Stimulated activated CD8-positive, alpha-beta memory T cell treated with anti-CD3 and anti-CD28 coated beads, Interleukin-7, amount 100 ng/mL, for 24 hours (primary cell): ENCODE data around the gene TAOK2.
"Not testable (repeated sequence)": the region's sequence is repeated elsewhere in the genome, so short reads cannot be mapped to it uniquely, and the experiment has no call there.

Experiments used
- DNase-seq: peaks from one replicate; pipeline ENCODE4 v3.0.0-alpha.2; 2020; ENCODE audit warnings: low read depth

Gene TAOK2

DNA sequence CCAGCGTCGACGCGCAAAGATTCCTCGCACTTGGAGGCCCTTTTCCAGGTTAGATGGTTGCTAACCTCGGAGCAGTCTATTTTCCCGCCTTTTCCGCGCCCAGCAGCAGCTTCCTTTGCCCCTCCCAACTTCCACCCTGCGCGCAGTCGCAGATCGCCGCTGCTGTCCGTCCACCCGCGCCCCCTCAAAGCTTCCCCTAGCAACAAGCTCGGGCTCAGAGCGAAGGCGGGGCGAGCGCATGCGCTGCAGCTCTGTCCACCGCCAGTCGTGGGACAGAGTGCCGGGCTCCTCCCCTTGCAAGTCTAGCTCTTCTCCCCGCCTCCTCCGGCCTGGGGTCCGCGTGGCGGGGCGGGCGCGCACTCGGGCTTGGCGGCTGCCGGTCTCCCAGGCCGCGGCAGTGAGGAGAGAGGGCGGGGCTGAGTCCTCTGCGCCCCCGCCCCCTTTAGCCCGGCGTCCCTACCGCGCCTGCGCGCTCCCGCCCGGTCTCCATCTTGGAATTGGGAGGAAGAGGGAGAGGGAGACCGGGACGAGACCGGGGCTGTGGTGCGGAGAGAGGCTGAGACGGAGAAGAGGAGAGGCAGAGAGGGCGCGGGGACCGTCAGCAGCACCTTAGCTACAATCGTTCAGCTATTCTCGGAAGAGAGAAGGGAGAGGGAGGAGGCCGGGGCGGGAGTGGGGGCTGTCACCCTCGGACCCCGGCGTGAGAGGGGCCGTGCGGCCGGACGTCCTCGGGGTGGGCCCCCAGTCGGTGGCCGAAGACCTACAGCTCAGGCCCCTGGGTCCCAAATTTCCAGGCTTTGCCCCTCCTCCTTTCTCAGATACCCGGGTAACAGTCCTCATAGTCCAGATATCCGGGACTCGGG is at the start of gene TAOK2:
TSS of gene TAOK2 (plus strand) at position 485 of the 863 bp plus-strand sequence. CDS start 3,905 bp downstream, outside the sequence.
- peak; percentile 89 for DNase-seq

DNA sequence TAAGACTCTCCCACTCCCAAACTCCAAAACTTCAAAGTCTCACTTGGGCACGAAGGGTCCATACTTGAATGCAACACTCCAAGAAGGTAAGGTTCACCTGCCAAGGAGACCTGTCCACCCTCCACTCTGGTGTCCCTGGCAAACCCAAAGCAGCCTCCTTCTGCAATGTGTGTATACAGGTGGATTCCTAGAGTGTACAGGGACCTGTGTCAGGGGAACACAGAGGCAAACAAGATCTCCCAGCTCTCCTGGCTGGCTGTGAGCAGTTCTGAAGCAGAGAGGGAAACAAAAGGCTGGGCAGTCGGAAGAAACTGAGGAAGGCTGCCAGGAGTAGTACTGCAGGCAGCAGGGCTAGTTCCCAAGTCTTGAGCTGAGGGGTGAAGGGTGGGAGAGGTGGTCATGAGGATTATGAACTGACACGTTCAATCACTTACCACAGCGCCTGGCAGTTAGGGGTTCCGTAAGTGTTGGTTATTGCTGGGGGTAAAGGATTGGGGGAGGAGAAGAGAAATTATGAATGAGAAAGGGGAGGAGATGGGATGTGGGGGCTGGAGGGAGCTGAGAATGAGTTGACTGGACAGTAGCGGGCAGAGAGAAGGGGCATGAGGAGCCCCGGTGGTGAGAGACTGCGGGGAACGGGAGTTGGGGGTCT is 48.4 kb upstream of the TAOK2 start:
- DNase-seq: no peak

DNA sequence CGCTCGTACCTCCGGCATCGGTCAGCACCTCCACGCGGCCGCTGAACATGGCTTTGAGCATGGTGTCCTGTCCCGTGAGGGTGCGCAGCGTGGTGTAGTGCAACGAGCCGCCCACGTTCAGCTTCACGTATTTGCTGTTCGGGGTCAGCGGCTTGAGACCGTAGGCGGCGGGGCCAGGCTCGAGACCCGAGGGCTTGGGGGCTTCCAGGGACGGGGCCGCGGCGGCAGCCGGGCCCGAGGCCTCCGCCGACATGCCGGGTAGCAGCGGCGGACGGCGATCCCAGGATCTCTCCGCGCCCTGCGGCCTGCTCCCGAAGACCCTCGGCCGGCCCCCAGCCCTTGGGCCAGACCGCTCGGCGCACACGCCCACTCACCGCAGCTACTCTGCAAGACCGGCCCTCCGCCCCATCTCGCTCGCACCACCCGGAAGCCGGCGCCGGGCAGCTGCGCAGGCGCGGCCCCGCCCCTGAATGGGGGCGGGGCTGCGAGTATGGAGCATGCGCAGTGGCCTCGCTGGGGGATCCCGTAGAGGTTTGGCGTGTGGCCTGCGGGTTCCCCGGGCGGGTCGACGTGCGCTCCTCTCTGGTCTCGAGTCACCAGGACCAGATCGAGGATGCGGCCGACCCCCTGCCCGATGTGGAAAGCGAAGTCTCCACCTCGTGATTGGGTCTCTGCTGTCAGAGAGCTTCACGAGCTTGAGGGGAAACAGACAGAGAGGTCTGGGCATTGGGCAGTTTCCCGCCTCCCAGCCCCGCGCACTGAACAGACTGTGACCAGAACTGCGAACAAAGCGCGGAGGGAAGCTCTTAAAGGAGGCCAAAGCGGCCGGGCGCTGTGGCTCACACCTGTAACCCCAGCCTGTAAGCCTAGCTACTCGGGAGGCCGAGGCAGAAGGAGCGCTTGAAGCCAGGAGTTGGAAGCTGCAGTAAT is 47.6 kb upstream of the TAOK2 start, which contains the start of gene KCTD13:
TSS of gene KCTD13 (minus strand) at position 446 of the 930 bp plus-strand sequence. CDS start at position 253, 193 bp downstream.
- DNase-seq: peak; percentile 76

DNA sequence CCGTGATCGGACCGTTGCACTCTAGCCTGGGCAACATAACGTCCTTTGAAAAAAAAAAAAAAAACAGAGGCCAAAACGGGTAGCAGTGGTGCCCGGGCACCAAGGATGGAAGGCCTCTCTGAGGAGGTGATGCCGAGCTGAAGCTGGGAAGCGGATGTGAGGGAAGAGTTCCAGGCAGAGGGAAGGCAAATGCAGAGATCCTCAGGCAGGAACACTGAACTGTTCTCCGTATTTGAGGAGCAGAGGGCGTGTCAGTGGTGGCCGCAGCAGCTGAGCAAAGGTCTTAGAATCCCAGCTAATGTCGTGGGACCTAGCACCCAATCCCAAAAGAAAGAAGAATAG is 47.0 kb upstream of the TAOK2 start:
- DNase-seq: no peak

DNA sequence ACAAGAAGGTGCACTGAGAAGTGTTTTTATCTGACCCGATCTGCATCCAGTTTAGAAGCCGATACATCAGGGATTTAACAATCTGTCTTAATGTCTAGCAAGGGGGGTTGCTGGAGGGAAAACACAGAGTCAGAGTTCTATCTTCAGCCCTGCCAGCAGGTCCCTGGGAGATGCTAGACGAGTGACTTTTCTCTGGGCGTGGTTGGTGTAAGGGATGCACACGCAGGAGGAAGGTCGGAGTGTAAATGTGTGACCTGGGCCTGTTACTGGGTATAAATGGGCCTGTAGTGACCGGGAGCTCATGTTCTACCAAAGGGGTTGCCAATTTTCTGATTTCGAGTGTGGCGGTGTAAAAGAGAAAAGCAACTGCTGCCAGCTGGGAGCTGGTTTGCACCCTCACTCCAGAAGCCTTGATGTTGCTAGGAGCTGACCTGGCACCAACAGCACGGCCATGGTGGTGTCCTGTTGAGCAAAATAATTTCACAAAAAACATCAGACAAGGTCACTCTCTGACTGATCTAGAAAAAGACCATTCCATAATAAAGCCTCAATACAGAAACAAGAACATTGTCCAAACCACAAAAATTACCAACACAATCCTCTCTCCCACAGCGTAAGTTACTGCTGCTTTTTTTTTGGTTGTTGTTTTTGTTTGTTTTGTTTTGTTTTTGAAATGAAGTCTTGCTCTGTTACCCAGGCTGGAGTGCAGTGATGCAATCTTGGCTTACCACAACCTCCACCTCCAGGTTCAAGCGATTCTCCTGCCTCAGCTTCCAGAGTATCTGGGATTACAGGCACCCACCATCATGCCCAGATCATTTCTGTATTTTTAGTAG is 46.4 kb upstream of the TAOK2 start:
- no peak for DNase-seq

DNA sequence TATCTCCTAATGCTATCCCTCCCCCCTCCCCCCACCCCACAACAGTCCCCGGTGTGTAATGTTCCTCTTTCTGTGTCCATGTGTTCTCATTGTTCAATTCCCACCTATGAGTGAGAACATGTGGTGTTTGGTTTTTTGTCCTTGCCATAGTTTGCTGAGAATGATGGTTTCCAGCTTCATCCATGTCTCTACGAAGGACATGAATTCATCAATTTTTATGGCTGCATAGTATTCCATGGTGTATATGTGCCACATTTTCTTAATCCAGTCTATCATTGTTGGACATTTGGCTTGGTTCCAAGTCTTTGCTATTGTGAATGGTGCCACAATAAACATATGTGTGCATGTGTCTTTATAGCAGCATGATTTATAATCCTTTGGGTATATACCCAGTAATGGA is 41.9 kb upstream of the TAOK2 start:
- DNase-seq: not testable (repeated sequence)

DNA sequence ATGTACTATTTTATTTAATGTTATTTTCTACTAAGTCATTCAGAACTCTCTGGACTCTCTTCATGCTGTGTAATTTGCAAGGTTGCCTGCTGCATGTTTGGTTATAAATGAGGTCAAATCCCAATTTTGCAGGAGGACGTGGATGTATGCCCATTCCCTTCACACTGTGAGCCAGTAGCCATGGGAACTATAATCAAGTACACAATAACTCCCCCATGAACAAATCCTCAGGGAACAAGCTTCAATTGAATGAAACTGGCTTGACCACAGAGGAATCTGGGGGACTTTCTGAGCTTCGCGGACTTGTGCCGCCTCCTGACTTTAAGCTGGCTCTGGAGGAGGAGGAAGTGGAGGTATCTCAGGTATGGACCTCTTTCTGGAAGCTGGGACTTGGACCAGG is 33.0 kb upstream of the TAOK2 start:
- DNase-seq: no peak

DNA sequence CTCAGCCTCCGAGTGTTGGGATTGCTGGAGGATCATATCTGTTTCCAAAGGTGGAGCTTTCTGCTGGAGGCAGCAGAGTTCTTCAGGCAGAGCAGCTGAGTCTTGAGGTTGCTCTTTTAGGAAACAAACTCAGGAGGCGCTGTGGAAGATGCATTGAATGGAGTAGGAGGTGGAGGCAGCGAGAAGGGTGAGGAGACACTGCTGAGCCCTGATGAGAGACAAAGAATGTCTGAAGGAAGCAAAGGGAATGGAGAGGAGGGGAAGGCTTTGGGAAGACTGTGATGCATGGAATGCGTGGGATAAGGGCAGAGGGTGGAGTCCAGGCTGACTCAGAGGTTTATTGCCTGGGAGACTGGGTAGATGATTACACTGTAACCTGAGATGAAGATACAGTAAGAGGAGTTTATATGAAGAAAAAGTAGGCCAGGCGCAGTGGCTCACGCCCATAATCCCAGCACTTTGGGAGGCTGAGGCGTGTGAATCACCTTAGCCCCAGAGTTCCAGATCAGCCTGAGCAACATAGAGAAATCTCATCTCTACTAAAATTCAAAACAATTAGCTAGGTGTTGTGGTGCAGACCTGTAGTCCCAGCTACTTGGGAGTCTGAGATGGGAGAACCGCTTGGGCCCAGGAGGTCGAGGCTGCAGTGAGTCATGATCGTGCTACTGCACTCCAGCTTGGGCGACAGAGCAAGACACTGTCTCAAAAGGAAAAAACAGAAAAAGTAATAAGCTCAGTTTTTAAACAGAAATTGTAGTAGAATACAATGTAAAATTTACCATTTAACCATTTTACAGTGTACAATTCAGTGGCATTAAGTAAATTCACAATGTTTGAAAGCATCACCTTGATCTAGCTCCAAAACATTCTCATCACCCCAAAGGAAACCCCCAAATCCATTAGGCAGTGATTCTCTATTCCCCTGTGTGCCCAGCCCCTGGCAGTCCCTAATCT is 29.5 kb upstream of the TAOK2 start:
- DNase-seq: no peak

DNA sequence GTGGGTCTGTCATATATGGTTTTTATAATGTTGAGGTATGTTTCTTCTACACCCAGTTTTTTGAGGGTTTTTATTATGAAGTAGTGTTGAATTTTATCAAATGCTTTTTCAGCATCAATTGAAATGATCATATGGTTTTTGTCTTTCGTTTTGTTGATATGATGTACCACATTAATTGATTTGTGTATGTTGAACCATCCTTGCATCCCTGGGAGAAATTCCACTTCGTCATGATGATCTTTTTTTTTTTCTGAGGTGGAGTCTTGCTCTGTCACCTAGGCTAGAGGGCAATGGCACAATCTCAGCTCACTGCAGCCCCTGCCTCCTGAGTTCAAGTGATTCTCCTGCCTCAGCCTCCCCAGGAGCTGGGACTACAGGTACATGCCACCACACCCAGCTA is 25.8 kb upstream of the TAOK2 start:
- no peak for DNase-seq

DNA sequence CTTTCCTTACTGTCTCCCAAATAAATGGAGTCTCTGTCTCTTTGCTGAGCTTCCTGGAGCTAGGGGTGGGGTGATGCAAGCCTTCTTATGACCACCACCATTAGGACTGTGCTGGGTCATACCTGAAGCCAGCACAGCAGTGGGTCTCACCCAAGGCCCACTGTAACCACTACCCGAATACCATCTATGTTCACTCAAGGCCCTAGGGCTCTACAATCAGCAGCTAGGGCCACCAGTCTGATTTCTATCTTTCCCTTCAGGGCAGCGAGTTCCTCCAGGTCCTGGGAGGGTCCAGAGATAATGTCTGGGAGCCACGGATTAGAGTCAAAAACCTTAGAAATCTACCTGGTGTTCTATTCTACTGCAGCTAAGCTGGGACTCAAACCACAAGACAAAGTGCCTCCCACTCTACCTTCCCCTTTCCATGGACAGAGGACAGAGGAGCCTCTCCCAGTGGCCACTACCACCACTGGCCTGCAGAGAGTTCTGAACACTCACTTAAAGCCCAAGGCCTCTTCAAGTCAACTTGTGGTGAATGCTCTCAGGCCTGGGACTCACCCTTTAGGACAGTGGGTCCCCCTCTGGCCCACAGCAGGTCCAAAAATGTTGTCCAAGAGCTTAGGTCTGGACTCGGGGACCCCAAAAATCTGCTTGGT is 22.7 kb upstream of the TAOK2 start:
- no peak for DNase-seq

DNA sequence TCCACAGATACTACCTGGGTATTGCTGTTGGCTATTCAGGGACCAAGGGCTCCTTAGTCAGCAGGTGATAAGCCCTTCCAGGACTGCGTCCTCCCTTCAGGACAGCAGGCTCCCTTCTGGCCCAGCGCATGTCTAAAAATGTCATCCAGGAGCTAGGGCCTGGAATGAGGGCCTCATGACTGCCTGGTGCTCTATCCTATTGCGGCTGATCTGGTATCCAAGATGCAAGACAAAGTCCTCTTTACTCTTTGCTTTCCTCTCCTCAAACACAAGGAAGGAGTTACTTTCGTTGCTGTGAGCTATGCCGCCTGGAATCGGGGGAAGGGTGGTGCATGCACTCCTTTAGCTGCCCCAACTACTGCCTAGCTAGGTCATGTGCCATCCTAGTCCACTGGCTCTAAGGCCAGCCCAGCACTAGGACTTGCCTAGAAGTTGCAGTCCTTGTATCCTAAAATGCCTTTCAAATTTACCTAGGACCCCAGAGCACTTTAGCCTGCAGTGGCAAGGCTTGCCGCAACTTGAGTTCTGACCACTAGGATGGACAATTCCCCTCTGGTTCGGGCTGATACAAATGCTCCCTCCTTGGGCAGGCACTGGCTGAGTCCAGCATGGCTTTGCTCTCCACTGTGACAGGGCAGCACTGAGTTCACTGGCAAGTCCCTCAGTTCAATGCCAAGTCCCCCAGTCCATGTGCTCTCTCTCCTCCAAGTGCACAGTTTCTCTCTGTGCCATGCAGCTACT is 21.9 kb upstream of the TAOK2 start:
- DNase-seq: no peak

DNA sequence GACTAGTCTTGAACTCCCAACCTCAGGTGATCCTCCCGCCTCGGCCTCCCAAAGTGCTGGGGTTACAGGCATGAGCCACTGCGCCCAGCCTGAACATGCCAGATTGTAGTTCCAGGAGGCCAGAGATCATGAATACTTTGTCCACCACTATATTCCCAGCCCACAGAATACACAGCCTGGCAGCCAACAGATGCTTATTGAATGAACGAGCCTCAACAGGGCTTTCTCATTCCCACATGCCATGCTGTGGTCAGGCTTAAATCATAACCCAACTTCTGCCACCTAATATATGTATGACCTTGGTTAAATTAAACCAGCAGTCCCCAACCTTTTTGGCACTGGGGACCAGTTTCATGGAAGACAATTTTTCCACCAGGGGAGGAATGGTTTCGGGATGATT is 14.9 kb upstream of the TAOK2 start:
- no peak for DNase-seq

DNA sequence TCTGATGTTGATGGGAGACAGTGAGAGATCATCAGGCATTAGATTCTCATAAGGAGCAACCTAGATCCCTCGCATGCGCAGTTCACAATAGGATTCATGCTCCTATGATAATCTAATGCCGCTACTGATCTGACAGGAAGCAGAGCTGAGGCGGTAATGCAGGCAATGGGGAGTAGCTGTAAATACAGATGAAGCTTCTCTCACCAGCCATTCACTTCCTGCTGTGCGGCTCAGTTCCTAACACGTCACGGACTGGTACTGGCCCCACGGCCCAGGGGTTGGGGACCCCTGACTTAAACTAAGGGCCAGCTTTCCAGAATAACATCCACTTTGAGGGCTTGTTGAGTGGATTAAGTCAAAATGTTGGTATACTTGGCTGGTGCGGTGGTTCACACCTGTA is 14.4 kb upstream of the TAOK2 start:
- no peak for DNase-seq

DNA sequence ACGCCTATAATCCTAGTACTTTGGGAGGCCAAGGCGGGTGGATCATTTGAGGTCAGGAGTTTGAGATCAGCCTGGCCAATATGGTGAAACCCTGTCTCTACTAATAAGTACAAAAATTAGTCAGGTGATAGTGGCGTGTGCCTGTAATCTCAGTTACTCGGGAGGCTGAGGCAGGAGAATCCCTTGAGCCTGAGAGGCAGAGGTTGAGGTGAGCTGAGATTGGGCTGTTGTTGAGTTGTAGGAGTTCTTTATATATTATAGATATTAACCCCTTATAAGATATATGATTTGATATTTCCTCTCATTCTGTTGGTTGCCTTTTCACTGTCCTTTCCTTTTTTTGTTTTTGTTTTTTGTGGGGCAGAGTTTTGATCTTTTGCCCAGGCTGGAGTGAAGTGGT is 13.8 kb upstream of the TAOK2 start:
- not testable (repeated sequence) for DNase-seq

DNA sequence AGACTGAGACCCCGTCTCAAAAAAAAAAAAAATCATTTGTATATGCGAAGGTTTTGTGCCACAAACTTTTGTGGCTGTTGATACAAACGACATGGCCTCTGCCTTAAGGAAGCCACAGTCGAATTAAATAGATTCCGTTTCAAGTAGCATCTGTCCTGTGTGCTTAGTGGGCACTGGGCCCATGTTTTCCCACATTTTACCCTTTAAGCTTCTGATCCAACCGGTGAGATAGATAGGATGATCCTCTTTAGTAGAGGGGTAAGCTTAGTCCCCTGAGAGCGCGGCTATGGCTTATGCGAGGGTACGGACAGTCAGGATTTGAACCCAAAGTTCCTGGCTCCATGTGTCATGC is 12.6 kb upstream of the TAOK2 start:
- no peak for DNase-seq

DNA sequence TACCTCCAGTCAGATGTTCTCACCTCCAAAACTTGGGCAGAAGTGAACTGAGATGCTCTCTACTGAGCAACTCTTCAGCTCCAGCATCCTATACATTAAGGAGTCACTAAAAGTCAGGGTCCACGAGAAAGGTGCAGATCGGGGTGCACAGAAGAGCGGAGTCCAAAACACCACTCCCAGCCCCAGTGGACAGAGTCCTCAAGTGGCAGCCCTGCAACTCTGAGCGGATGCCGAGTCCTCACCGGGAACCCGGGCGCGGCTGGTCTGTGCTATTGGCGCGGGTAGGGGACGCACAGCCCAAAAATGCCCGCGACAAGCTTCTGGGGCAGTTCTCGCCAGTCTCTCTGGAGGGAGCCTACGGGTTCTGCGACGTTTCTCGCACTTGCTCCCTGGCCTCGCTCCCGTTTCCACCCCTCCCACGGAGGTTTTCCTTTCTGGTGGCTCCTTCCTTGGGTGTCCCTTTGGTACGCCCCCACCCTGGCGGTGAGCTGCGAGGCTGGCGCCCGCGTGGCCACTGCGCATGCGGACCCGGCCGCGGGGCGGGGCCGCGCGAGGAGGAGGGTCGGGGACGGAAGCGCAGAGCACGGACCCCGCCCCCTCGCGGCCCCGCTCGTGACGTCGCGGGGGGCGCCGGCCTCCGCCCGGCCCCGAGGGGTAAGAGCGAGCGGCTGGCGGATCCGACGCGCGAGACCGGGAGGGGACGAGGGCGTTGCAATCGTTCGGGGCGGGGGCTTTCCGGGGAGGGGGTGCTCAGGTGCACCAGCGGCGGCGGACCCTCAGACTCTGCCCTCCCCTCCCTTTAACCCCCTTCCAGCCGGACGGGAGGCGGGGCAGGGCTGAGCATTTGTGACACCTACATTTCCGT is 12.0 kb upstream of the TAOK2 start, which contains the start of gene TMEM219:
TSS of gene TMEM219 (plus strand) at position 601 of the 865 bp plus-strand sequence. CDS start 1,065 bp downstream, outside the sequence.
- DNase-seq: peak; percentile 78

DNA sequence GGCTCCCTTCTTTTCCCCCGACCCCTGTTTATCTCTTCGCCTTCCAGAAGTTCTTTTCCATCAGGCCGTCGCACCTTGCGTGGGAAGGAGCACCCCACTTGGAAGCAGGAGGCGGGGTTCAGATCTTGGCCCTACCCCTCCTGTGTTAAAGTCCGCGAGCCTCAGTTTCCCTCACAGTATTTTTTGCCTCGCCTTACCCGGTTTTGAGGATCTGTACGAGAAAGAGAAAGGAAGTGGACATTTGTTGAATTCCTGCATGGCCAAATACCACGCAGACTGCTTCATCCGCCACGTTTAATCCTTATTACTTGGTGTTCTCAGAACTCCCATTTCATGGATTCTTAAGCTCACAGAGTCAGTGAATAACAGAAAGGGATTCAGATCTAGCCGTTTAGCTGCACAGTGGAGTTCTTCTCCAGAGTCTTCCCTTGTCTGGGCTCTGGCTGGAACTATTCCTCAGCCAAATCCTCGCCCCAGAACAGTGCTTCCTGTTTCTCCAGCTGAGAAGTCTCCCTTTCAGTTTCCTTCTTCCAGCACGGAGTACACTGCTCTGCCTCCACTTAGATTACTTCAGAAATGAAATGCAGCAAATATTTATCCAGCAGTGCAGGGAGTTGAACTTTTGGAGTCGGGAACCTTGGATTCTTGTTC is 11.2 kb upstream of the TAOK2 start:
- DNase-seq: no peak
